Stimulated activated naive CD4-positive, alpha-beta T cell treated with Interleukin-2 at 50 U/mL for 16 hours (primary cell): ENCODE measurements around the gene HOXC12.

Experiments
- DNase-seq: peaks from one replicate; lab custom pipeline; 2025; lab: John Stamatoyannopoulos, UW

HOXC12 gene

DNA sequence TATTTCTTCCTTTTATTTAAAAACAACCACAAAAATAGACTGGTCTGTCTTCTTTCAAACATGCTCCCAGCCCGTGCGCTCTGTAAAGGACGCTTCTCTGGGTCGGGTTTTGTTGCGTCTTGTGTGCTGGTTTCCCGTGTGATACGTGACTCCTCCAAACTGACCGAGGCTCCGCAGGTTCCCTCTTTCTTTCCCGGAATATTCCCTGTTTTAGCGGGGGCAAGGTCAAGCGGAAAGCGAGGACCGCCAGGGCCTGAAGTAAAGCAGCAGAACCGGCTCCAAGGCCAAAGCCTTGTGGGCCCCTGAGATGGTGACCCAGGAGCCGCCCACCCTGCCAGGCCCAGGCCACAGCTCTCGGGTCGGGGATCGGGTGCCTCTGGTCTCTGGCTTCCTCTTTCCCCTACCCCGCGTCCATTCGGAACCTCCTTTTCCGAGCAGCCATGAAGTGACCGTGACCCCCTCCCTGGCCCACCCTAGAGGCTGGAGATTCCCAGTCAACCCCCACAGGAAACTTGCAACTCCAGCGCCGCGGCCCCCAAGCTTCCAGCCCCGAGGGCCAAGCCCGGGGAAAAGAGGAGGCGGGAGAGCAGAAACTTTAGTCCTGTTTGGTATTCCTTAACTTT is 29.4 kb downstream of the HOXC12 start:
- no peak for DNase-seq

DNA sequence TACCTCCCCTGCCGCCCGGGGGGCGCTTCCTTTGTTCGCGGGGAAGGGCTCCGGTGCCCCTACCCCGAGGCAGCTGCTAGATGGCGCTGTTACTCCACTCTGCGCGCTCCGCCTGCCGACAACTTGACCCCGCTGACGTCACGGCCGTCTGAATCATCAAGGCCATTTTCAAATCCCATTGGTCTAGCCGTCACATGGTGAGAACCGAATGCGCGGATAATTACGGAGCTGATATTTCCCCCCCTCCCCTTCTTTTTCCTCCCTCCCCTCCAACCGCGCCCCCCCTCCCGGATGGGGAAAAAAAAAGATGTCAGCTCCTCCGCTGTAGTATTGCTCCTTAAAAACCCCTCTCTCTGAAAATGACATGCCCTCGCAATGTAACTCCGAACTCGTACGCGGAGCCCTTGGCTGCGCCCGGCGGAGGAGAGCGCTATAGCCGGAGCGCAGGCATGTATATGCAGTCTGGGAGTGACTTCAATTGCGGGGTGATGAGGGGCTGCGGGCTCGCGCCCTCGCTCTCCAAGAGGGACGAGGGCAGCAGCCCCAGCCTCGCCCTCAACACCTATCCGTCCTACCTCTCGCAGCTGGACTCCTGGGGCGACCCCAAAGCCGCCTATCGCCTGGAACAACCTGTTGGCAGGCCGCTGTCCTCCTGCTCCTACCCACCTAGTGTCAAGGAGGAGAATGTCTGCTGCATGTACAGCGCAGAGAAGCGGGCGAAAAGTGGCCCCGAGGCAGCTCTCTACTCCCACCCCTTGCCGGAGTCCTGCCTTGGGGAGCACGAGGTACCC is 30.4 kb downstream of the HOXC12 start, which contains the start of gene HOXC10:
TSS of gene HOXC10 (plus strand) at position 246 of the 791 bp plus-strand sequence. CDS start at position 360, 114 bp downstream.
- DNase-seq: peak; percentile 66

DNA sequence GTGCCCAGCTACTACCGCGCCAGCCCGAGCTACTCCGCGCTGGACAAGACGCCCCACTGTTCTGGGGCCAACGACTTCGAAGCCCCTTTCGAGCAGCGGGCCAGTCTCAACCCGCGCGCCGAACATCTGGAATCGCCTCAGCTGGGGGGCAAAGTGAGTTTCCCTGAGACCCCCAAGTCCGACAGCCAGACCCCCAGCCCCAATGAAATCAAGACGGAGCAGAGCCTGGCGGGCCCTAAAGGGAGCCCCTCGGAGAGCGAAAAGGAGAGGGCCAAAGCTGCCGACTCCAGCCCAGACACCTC is 30.9 kb downstream of the HOXC12 start:
- DNase-seq: no peak

DNA sequence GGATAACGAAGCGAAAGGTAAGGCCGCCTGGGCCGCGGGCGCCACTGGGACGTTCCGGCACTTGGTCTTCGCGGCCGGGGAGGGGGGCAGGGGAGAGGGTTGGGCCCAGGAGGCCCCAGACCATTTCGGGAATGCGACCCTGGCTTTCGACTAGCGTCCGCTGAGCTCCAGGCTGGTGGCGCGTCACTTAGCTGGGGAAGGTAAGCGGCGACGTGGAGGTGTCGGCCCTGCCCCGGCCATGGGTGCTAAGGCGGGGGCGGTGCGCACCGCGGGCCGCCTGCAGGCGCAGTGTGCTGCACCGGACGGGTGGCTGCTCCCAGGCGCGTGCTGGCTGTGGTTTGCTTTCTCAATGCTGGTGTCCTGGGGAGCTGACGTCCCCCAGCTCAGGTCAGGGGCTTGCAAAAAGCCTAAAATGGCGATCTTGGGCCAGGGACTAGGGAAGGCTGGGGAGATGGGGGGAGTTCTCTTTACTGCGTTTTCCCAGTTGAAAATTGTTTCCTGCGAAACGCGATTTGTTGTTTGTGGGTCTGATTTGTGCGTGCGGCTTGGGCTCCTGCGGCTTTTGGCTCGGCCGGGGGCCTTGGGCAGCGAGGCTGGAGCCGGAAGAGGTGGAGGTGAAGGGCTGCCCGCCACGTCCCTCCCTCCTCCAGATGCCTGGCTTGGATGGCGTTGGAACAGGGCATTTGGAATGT is 31.4 kb downstream of the HOXC12 start:
- no peak for DNase-seq

DNA sequence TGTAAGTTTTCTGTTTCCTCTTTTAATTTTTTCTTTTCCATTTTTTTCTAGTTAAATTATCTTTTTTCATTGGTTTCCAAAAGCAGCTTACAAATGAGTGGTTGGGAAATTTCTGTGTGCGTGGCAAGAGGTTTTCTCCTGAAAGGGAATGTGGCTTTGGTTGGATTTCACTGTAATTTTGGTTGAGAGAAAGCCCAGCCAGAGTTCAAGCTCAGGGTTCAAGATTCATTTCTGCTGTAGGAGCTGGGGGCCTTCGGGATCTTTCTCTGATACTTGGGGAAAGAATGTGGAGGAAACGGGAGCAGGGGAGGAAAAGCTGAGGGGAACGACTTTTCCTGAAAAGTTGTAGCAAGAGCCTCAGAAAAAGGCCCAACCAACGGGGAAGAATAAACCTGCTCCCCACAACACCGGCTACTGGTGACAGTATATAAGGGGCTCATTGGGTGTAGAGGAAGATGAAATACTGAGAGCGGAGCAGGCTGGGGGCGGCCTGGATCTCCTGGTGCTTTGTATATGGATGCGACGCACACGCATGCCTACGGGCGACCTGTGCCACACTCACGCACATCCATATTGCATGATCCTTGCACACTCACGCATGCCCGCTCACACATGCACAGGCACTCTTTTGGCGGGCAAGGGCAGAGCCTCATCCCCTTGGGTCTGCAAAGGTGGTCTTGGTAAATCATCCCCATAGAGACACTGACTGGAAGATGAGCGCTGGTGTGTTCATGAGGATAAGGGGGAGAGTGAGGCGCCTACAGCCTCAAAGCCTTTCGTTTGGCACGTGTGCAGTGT is 32.2 kb downstream of the HOXC12 start:
- DNase-seq: no peak

DNA sequence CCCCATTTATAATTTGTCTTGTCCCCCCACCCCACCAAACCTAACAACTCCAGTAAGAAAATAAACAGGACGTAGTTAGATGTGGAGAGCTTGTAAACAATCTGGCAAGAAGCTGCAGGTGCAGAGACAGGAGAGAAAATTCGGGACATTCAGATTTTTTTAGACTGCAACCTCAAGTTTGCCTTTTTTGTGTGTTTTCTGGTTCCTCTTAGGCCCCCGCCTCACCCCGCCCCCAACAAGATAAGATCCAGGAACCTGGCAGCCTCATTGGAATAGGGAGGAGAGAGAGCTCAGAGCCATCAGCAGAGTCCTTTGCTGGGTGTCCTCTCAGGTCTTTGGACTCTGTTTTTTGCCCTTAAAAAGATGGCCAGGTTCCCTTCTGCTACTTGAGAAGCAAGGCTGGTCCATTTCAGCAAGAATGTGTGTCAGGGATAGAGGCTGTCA is 33.1 kb downstream of the HOXC12 start:
- no peak for DNase-seq

GRCh38 chr12:53988541-53989226 is 34.0 kb downstream of the HOXC12 start:
- no peak for DNase-seq

DNA sequence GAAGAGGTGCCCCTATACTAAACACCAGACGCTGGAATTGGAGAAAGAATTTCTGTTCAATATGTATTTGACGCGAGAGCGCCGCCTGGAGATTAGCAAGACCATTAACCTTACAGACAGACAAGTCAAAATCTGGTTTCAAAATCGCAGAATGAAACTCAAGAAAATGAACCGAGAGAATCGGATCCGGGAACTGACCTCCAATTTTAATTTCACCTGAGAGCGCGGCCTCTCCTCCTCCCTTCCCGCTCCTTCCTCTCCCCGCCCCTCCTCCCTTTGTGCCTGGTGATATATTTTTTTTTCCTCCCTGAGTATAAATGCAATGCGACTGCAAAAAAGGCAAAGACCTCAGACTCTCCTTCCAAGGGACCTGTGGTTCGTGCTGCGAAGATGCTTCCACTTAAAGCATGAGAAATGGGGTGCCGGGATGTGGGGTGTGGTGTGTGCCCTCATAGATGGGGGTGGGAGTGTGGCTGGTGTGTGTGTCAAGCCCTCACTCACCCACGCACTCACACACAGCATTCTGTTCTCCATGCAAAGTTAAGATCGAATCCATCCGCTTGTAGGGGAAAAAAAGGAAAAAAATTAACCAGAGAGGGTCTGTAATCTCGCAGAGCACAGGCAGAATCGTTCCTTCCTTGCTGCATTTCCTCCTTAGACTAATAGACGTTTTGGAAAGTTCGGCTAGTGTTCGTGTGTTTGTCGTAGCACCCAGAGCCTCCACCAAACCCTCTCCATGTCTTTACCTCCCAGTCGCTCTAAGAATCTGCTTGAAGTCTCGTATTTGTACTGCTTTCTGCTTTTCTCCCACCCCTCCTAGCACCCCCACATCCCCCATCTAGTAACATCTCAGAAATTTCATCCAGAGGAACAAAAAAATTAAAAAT is 34.8 kb downstream of the HOXC12 start:
- DNase-seq: peak; percentile 17

- no peak for DNase-seq
Measured at GRCh38 chr12:53990311-53991076, 35.8 kb downstream of the HOXC12 start.

DNA sequence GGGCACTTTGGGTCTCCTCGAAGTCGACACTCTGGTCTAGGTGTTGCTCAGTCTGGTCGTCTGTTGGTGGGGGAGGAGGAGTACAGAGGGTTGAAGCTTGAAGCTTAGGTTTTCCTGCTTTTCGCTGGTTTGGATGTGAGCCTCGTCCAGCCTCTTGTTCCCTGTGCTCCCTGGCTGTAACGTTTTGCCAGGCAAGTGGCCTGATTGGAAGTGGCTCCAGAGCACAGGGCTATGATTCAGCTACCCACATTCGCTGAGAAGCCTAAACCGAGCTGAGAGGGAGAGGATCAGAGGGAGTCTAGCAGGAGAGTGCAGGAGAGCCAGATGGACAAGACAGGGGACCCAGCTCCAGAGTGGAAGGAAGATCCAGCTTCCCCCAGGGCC is 36.4 kb downstream of the HOXC12 start:
- DNase-seq: no peak

DNA sequence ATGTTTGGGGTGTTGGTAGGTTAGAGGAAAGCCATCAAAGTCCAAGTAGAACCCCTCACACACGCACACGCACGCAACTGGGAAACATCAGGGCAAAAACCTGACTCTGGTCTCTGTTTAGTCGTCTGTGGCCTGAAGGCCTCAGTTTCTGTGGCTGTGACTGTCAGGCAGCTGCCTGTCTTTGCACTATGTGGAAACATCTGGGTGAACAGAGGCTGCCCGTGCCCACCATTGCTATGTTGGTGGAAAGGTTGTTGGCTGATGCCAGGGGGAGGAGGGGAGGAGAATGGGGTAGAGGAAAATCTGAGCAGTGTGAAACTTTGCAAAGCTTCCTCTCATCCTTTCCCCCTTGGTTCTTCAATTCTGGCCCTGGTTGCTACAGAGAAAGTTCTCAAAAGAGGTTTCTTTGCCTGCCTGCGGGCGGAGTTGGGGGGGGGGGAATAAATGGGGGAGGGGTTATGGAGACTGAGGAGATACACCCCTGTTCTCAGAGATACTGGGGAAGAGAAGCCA is 37.7 kb downstream of the HOXC12 start:
- DNase-seq: no peak

- DNase-seq: no peak
Measured at GRCh38 chr12:53993162-53994008, 38.7 kb downstream of the HOXC12 start.

DNA sequence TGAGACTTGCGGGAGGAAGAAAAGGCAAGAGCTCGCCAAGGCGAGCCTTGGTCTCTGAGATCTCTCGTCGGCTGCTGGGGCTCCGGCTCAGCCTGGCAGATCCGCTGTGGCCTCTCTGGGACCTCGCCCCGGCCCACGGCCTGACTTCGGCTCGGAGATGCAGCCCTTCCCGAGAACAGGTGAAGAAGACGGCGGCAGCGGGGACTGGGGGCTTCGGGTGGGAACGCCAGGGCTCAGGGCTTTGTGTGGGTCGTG is 39.2 kb downstream of the HOXC12 start:
- no peak for DNase-seq

DNA sequence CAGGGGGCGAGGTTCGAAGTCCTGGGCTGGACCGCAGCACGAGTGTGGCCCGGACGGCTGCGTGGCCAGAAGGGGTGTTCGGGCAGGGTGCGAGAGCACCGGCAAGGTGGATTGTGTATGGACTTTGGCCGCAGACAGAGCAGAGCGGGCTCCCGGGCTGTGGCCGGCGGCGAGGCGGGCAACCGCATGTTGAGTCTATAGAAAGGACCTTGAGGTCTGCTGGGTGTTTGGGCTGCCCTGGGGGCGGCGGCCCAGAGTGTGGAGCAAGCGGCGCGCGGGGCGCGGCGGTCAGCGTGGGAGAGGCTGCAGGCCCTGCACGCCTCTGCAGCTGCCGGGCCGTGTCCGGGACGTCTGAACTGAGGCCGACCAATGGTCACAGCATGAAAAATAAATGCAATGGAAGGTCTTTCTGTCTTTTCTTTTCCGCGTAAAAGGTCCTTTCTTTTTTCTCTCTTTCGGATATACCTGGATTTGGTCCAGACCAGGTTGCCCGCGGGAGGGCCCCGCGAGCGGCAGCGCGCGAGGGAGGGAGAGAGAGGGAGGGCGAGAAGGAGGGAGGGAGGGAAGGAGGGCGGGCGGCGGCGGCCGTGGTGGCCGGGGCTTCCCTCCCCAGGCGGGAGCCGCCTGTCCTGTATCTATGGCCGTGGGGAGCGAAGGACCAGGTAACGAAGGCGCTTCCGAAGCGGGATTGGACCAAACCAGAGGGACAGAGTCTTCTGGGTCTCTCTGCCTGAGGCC is 39.7 kb downstream of the HOXC12 start:
- DNase-seq: no peak

GRCh38 chr12:53995002-53995377 is 40.3 kb downstream of the HOXC12 start:
- DNase-seq: no peak

DNA sequence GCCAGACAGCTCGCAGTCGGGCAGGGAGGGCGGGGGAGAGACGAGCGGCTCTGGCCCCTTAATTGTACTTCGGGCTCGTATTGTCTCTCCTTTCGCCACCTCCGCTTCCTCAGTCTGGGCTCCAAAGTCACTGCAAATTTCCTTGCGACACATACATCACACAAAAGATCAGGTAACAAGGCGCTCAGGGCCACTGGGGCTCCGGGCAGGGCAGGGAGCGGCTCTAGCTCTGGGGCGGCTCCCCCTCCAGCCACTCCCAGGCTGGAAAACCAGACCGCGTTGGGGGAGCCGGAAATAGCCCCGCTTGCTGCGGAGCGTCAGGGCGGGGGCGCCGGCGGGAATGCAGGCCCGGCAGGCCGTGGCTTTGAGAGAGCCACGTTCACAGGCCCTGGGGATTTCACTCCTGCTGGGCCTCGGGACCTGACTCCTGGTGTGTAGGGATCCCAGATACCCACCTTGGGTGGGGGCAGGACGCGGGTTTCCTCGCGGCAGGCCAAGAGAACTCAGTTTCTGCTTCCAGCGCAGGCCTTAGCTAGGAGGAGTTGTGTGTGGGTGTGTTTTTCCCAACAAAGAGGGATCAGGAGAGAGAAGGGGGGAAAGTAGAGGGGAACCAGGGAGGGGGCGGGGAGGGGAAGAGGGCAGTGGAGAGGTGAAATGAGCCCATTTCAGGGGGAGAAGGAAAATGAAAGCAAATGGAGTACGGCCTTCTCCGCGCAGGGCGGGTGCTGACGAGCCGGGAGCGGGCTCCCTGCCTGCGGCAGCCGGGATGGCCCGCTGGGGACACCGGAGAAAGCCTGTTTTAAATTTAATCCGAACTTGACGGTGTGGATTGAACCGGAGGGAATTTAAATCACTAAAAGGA is 40.9 kb downstream of the HOXC12 start:
- DNase-seq: no peak
